ENCODE results near the gene YJEFN3. TPM values are rescaled to one million over a fixed set of nuclear protein-coding genes. Genes with fewer than 3 reads are reported as not detected.

Gene YJEFN3
- total RNA-seq, 1 experiment from 2014 or later = 0.08 TPM

DNA sequence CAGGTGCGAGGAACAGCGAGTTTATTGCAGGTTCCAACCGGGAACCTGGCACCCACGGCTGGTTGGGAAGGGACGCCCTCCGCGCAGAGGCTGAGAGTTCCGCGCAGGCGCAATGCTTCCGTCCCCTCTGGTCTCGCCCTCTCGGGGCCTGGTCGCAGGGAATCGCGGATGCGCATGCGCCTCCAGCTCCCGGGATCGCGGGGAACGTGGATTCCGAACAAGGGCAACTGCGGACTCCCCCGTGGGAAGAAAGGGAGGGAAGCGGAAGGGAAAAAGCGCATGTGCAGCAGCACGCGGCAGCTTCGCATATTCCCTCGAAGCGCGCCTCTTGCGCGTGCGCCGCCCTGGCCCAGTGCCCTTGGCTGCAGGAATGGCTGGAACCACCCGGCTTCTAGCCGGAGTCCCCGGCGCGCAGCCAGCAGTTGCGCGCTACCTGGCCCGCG, 14.5 kb upstream of the YJEFN3 start:
- in situ Hi-C loops (cut with HindIII; ENCODE audit: low pct_unique_long_range_greater_than_20kb, low sequenced_read_pairs) = no loop called here

DNA sequence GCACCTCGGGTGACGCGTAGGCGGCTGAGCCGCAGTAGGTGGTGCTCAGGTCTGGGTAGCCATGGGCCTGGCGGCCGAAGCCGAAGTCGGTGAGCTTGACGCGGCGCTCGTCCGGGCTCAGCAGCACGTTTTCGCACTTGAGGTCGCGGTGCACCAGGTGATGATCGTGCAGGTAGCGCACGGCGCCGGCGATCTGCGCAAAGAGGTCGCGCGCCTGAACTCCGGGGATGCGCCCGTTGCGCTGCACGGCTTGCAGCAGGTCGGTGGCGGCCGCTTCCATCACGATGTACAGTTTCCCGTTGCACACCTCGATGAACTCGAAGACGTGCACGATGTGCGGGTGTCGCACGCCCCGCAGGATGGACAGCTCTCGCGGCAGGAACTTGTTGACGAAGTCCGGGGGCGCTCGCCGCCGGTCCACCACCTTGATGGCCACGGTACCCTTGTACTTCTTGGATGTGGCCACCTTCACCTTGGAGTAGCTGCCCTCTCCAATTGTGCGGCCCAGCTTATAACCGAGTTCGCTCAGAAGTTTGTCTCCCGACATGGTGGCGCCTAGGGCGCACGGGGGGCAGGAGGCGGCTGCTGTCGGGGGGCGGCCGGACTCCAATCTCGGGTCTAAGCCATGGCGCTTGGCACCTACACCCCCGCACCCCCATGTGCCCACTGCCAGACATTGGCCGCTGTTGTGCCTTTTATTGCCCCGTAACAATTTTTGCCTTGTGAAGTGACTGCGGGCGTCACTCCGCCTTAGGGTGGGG, 13.7 kb upstream of the YJEFN3 start, which contains the start of gene TSSK6:
Gene TSSK6 (minus strand): TSS at position 668 of the 761 bp plus-strand sequence. CDS start 121 bp downstream, at position 547.
- DNase-seq (ENCODE audit: low read depth, low spot score) = no peak
- in situ Hi-C loops (cut with HindIII; ENCODE audit: low pct_unique_long_range_greater_than_20kb, low sequenced_read_pairs) = no loop called here

More for the DNA sequence above, 14.5 kb upstream of the YJEFN3 start:
- DNase-seq (ENCODE audit: low read depth, low spot score) = no peak

DNA sequence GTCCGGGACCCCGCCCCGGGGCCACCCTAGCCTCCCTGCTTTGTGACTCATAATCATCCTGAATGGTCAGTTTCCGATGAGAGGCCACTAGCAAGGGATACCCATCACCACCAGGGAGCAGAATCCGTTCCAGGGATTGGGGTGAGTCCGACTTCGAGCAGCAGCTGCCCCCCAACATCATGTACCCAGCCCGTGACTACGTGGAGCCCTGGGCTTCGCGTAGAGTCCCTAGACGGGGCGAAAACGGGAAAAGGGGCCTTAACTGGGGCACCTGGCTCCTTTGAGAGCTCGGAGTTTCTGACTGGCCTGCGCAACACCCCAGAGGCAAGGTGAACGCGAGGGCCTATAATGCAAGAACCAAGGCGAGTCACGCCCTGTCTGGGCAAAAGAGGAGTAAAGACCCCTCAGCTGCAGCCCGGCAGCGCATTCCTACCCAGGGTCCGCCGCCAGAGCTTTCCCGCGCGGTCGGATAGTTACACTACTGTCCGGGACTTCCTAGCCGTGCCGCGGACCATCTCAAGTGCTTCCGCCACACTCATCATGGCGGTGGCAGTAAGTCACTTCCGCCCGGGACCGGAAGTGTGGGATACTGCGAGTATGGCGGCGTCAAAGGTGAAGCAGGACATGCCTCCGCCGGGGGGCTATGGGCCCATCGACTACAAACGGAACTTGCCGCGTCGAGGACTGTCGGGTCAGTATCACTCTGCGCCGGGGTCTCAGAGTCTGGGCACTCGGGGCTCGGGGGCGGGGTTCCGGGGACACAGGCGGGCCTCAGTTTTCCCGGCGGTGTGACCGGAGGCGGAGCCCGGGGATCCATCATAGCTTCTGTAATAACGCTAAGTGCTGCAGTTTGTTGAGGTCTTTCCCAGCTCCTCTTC, 12.8 kb upstream of the YJEFN3 start, which contains the start of gene NDUFA13:
Gene NDUFA13 (plus strand): TSS at position 584 of the 878 bp plus-strand sequence. CDS start 14 bp downstream, at position 598.
- in situ Hi-C loops (cut with HindIII; ENCODE audit: low pct_unique_long_range_greater_than_20kb, low sequenced_read_pairs) = no loop called here

DNA sequence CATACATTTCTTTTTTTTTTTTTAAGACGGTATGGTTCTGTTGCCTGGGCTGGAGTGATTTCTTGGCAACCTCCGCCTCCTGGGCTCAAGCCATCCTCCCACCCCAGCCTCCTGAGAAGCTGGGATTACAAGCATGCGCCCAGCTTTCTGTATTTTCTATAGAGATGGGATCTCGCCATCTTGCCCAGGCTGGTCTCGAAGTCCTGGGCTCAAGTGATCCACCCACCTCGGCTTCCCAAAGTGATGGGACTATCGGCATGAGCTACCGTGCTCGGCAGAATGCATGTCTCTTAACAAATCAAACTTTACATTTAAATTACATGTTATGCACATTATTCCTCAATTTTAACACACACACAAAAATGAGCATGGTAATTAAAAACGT, 11.5 kb upstream of the YJEFN3 start:
- no peak for DNase-seq (ENCODE audit: low read depth, low spot score)
- in situ Hi-C loops (cut with HindIII; ENCODE audit: low pct_unique_long_range_greater_than_20kb, low sequenced_read_pairs) = no loop called here

More for the DNA sequence above, 12.8 kb upstream of the YJEFN3 start, which contains the start of gene NDUFA13:
- peak; percentile 91 for DNase-seq (ENCODE audit: low read depth, low spot score)

DNA sequence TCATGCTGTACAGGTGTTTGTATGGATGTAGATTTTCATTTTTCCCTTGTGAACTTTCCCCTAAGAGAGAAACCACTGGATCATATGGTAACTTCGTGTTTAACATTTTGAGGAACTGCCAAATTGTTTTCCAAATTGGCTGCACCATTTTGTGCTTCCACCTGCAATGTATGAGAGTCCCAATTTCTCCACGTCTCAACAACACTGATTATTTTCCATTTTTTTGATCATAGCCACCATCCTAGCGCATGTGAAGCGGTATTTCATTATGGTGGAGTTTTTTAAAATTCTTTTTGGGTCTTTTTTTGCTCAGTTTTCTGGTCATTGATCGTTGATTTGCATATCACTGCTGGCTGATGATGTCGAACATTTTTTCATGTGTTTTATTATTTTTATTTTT, 7.7 kb upstream of the YJEFN3 start:
- DNase-seq (ENCODE audit: low read depth, low spot score) = no peak
- in situ Hi-C loops (cut with HindIII; ENCODE audit: low pct_unique_long_range_greater_than_20kb, low sequenced_read_pairs) = no loop called here

DNA sequence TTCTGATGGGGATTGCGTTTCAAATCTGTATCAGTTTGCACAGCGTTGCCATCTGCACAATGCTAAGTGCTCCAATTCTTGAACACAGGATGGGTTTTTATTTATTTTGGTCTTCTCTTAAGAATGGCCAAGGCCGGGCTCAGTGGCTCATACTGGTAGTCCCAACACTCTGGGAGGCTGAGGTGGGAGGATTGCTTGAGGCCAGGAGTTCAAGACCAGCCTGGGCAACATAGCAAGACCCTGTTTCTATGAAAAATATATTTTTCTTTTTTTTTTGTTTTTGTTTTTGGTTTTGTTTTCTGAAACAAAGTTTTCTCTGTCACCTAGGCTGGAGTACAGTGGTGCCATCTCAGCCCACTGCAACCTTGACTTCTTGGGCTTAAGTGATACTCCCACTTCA, 5.5 kb upstream of the YJEFN3 start:
- in situ Hi-C loops (cut with HindIII; ENCODE audit: low pct_unique_long_range_greater_than_20kb, low sequenced_read_pairs) = no loop called here
- no peak for DNase-seq (ENCODE audit: low read depth, low spot score)

DNA sequence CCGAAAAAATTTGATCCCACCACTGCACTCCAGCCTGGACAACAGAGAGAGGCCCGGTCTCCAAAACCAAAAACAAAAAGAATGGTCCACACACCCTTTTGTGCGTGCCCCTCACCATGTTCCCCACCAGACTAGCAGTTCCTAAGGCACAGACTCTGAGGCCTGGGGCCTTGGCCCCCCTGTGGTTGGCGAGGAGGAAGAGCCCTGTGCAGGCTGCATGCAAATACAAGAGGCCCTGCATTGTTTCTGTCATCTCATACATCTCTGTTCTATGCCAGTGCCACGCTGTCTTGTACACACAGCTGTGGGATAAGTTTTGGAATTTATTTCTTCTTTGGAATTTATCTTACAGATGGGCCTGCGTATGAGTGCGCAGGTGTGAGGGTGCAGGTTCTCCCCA, 4.7 kb upstream of the YJEFN3 start:
- no peak for DNase-seq (ENCODE audit: low read depth, low spot score)

DNA sequence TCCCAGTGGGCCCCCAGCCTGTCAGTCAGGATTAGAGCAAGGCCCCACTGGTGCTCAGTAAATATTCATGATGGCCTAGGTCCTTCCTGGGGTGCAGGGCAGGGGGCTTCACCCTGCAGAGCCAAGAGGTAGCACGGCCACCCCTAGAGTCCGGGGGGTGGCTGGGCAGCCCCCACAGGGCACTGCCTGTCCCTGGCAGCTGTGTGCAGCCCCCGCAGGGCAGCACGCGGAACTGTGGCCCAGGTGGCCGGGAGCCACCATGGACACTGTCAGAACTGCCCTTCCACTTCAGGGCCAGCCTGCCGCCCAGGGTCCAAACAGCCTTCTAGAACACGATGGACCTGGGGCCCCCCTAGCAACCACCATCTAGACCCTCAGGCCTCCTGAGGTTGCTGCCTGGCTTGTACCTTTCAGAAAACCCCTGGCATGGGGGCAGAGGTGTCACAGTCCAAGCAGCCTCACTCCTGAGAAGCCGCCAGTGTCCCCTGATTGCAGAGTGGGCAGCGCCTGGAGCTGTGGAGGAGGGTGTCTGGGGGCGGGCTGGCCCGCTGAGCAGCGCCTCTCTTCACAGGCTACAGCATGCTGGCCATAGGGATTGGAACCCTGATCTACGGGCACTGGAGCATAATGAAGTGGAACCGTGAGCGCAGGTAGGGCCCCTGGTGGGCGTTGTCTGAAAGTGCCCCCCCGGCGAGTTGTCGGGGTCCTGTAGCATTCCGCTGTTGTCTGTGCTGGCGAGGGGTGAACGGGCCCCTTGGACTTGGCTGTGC, 2.9 kb upstream of the YJEFN3 start:
- in situ Hi-C loops (cut with HindIII; ENCODE audit: low pct_unique_long_range_greater_than_20kb, low sequenced_read_pairs) = no loop called here
- DNase-seq (ENCODE audit: low read depth, low spot score) = no peak

More for the DNA sequence above, 4.7 kb upstream of the YJEFN3 start:
- in situ Hi-C loops (cut with HindIII; ENCODE audit: low pct_unique_long_range_greater_than_20kb, low sequenced_read_pairs) = no loop called here

DNA sequence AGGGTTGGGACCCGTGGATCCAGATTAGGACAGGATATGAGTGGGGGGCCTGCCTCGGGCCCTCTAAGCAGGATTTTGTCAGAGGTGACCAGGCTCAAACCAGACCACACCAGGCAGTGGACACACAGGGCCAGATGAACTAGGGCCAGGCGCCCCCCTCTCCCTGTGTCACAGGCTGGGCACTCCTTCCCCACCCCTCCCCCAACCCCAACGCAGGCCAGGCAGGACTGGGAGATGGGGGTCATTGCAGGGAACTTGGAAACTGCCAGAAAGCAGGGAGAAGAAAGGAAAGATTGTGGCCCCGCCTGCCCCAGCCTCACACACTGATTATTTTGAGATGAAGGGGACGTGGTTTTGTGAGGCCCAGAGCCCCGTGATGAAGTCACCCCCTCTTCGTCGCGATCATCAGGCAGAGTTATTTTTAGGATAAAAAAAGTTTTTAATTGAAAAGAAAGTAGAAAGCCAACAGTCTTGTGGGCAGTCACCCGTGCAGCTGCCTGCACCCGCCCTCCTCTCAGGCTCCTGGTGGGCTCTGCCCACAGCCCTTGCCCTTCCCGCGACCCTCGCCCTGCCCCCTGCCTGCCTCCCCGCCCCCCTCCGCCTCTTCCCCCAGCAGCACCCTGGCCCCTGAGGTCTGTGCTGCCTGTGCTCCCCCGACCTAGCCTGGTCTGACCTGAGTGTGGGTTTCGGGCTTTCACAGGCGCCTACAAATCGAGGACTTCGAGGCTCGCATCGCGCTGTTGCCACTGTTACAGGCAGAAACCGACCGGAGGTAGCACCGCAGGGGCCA, 1.9 kb upstream of the YJEFN3 start:
- in situ Hi-C loops (cut with HindIII; ENCODE audit: low pct_unique_long_range_greater_than_20kb, low sequenced_read_pairs) = no loop called here
- DNase-seq (ENCODE audit: low read depth, low spot score) = no peak

DNA sequence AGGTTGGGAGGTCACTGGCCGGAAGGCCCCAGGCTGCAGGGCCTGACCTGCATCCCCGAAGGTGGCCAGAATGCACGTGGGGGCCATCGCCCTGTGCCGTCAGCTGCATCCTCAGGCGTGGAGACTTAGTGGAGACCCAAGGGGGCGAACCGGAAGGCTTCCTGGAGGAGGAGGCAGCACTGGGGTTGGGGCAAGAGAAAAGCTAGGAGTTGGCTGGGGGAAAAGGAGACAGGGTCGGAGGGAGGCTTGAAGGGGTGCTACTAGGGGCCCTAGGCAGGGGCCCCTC, 1.4 kb upstream of the YJEFN3 start:
- in situ Hi-C loops (cut with HindIII; ENCODE audit: low pct_unique_long_range_greater_than_20kb, low sequenced_read_pairs) = no loop called here
- DNase-seq (ENCODE audit: low read depth, low spot score) = no peak

DNA sequence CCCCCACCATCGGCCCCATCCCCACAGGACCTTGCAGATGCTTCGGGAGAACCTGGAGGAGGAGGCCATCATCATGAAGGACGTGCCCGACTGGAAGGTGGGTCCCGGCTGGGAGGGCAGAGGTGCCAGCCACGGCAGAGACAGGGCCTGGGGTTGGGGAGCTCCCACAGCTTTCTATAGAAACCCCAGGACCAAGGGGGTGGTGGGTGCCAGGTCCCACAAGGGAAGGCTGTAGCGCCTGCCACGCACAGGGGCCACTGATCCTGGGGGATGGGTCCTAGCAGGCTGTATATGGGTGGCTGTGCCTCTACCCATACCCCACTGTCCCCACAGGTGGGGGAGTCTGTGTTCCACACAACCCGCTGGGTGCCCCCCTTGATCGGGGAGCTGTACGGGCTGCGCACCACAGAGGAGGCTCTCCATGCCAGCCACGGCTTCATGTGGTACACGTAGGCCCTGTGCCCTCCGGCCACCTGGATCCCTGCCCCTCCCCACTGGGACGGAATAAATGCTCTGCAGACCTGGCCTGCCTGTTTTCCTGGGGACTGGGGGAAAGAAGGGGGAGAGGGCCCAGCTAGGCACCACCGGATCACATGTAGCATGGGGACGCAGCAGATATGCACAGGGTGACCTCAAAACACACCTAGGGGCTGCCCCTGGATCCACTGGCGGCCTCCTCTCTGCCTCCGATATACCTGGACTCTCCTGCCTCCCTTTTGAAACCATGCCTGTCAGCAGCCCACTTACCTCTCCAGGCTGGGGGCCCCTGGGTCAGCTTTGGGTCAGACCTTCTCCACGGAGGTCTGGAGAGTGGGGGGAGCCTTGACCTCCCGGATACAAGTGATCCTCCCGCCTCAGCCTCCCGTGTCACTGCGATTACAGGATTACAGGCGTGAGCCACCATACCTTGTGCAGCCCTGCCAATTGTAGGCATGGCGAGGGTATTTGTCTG, 761 bp upstream of the YJEFN3 start:
- in situ Hi-C loops (cut with HindIII; ENCODE audit: low pct_unique_long_range_greater_than_20kb, low sequenced_read_pairs) = no loop called here
- DNase-seq (ENCODE audit: low read depth, low spot score) = no peak

DNA sequence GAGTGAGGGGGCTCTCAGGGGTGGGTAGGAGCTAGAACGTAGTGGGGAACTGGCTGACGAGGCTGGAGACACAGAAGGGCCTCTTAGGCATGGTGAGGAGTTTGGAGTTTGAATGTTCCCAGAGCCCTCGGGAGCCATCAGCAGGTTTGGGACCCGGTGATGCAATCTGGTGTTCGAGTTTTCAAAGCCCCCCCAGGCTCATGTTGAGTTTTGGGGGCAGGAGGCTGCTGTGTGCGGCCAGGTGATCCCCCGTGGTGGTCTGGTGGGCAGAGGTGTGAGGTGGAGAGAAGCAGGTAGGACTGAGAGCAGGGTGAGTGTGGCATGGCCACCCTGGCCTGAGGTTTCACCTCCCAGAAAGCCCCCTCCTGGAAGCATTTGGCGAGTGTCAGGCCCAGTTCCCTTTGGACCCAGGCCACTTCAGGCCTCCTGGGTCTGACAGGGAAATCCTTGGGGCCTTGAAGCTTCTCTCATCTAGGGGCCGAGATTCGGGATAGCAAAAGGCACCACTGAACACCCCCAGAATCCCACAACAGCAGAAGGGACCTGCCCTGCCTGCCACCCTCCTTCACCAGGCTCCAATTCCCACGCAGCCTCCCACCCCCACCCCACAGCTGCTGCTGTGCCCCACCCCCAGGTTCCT, 1.2 kb downstream of the YJEFN3 start:
- no peak for DNase-seq (ENCODE audit: low read depth, low spot score)
- in situ Hi-C loops (cut with HindIII; ENCODE audit: low pct_unique_long_range_greater_than_20kb, low sequenced_read_pairs) = no loop called here

DNA sequence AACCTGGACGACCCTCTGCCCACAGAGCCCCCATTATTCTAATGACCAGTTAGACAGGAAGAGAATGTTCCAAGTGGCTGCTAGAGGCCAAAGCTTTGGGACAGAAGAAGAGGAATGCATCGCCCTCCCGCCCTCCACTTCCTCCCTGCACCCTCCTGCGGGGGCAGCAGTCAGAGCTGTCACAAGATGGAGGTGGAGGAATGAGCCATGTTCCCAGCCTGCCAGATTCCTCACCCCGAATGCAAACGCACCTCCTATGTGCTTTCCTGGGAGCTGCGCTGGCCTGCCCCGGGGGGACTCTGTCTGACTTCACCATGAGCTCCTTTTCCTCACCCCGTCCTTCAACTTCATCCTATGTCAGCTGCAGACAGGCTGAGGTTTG, 1.7 kb downstream of the YJEFN3 start:
- in situ Hi-C loops (cut with HindIII; ENCODE audit: low pct_unique_long_range_greater_than_20kb, low sequenced_read_pairs) = no loop called here
- DNase-seq (ENCODE audit: low read depth, low spot score) = no peak

DNA sequence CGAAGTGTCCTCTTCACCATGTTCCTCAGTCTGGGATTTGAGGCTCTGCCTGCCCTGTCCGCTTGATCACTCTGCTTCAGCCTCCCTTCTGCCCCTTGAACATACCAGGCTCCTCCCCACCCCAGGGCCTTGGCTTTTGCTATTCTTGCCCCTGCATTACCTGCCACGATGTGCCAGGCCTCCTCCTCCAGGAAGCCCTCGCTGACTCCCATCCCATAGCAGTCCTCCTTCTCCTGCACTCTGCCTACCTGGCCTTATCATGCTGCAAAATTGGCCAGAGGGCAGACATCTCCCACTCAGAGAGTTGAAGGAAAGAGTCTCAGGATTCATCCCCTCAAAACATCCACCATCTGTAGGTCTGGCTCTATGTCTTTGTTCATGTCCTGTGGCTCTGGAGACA, 2.2 kb downstream of the YJEFN3 start:
- no peak for DNase-seq (ENCODE audit: low read depth, low spot score)
- in situ Hi-C loops (cut with HindIII; ENCODE audit: low pct_unique_long_range_greater_than_20kb, low sequenced_read_pairs) = no loop called here

DNA sequence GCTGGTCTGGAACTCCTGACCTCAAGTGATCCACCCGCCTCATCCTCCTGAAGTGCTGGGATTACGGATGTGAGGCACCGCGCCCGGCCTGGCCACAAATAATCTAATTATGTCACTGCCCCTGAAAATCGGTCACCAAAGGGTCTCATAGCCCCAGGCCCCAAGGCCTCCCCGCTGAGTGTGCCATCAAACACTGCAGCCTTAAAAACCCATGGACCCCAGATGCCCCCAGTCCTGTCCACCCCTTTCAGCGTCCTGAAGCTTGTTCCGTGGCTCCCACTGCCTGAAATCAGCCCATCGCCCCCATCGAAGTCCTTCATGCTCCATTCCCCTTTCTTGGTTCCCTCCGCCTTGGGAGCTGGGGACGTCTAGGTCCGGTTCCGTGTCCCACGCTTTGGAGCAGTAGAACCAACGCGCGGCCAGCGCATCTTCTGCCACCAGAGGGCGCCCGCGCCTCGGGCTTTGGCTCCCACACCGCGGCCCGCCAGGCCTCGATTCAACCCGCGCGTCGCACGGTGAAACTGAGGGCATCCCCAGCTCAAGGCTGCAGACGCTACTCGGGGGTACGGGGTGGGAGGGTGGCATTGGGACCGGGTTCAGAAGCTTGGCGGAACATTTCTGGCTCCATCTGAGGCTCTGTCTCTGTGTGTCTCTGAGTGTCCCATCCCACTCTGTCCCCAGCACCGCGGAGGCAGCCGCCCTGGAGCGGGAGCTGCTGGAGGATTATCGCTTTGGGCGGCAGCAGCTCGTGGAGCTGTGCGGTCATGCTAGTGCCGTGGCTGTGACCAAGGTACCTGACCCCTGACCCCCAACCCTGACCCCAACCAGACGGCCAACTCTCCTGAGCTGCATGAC, 3.5 kb downstream of the YJEFN3 start:
- in situ Hi-C loops (cut with HindIII; ENCODE audit: low pct_unique_long_range_greater_than_20kb, low sequenced_read_pairs) = no loop called here
- peak; percentile 54 for DNase-seq (ENCODE audit: low read depth, low spot score)

Measured in SK-MEL-5 (cell line).